ENCODE results near the gene PRG2.

DNA sequence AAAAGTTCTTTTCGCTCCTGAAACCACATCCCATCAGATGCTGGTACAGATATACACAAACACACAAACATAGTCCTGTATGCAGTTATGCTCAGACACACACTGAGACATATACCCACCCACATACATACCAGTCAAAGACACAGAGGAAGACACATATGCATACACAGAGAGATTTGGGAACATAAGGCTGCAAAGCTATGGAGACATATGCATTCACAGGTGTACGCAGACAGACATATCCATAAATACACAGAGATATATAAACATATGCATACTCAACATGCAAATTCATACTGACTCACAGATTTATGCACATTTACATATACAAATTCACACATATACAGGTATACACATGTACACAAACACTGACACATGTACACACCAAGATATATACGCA lies 15.5 kb downstream of the PRG2 start:
- TF ChIP-seq, protein P1, sequence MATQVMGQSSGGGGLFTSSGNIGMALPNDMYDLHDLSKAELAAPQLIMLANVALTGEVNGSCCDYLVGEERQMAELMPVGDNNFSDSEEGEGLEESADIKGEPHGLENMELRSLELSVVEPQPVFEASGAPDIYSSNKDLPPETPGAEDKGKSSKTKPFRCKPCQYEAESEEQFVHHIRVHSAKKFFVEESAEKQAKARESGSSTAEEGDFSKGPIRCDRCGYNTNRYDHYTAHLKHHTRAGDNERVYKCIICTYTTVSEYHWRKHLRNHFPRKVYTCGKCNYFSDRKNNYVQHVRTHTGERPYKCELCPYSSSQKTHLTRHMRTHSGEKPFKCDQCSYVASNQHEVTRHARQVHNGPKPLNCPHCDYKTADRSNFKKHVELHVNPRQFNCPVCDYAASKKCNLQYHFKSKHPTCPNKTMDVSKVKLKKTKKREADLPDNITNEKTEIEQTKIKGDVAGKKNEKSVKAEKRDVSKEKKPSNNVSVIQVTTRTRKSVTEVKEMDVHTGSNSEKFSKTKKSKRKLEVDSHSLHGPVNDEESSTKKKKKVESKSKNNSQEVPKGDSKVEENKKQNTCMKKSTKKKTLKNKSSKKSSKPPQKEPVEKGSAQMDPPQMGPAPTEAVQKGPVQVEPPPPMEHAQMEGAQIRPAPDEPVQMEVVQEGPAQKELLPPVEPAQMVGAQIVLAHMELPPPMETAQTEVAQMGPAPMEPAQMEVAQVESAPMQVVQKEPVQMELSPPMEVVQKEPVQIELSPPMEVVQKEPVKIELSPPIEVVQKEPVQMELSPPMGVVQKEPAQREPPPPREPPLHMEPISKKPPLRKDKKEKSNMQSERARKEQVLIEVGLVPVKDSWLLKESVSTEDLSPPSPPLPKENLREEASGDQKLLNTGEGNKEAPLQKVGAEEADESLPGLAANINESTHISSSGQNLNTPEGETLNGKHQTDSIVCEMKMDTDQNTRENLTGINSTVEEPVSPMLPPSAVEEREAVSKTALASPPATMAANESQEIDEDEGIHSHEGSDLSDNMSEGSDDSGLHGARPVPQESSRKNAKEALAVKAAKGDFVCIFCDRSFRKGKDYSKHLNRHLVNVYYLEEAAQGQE (IDR thresholded peaks at IDR 0.05; ENCODE audit: insufficient read depth in 1 of 2, low read depth in 2 of 2, low read length in 2 of 2), result no peak
- no peak for TF ChIP-seq SIN3A (IDR thresholded peaks at IDR 0.05; ENCODE audit: borderline replicate concordance, insufficient read depth, low read length)
- TF ChIP-seq POLR2AphosphoS5 (IDR thresholded peaks at IDR 0.05; ENCODE audit: low read depth, low read length), result no peak
